ENCODE data around the gene AJM1.

Gene AJM1

GRCh38 chr9:136824496-136825225 is 17.6 kb upstream of the AJM1 start:
- H3K4ac ChIP-seq (ENCODE audit: low read length) = no peak overlapping the region

GRCh38 chr9:136825295-136826187 is 16.7 kb upstream of the AJM1 start:
- Histone ChIP-seq H3K36me3 (replicated peaks in 1 of 2; ENCODE audit: control insufficient read depth in 2 of 2, insufficient read depth in 2 of 2, low read length in 2 of 2) (peaks cover 56 to 85% of the 10 kb centered on the region in 2 donors), H4K8ac (ENCODE audit: low read depth, low read length) (no peak overlapping the region), H2AK5ac (ENCODE audit: low read depth, low read length) (no peak overlapping the region), H3K9ac (ENCODE audit: low read depth, low read length, poor library complexity) (peak overlapping the region; percentile 4), H3K27me3 (ENCODE audit: control insufficient read depth in 3 of 3, insufficient read depth in 3 of 3, low read depth in 1 of 3, low read length in 3 of 3) (no peaks in the 10 kb centered on the region), H3K23ac (ENCODE audit: low read depth, low read length, poor library complexity) (peak overlapping the region; percentile 65), H3K4me1 (ENCODE audit: control insufficient read depth in 2 of 2, insufficient read depth in 1 of 2, low read depth in 1 of 2, low read length in 2 of 2) (peaks cover 0 to 6% of the 10 kb centered on the region in 2 donors), H3K14ac (ENCODE audit: low read length) (no peak overlapping the region), H2AFZ (ENCODE audit: low read length) (no peak overlapping the region), H2BK120ac (ENCODE audit: low read depth, low read length) (no peak overlapping the region), H3K4me2 (ENCODE audit: insufficient read depth, low read length, poor library complexity, severe bottlenecking) (no peak overlapping the region), H3K79me1 (ENCODE audit: low read depth, low read length) (peaks cover 21% of the 10 kb centered on the region), H2BK5ac (ENCODE audit: low read length) (no peak overlapping the region), H3K4ac (ENCODE audit: low read length) (no peak overlapping the region), H3K9me3 (replicated peaks in 1 of 2; ENCODE audit: control insufficient read depth in 2 of 2, insufficient read depth in 1 of 2, low read depth in 1 of 2, low read length in 2 of 2) (no peaks in the 10 kb centered on the region), H3K4me3 (ENCODE audit: low read length in 2 of 2) (no peak overlapping the region), H4K91ac (ENCODE audit: low read depth, low read length, poor library complexity) (no peak overlapping the region), H3K18ac (ENCODE audit: low read length) (no peak overlapping the region), H2BK15ac (ENCODE audit: low read length) (no peak overlapping the region), H2BK12ac (ENCODE audit: low read length) (no peak overlapping the region), H3K27ac (replicated peaks; ENCODE audit: low read length) (no peak overlapping the region)
- WGBS, 2 donors (ENCODE audit: extremely low coverage in 2 of 2, insufficient read length in 2 of 2, insufficient replicate concordance in 1 of 2) = no CpG with 5 or more reads among the region's 44 CpGs
- DNase-seq (ENCODE audit: low spot score) = no peak

More at GRCh38 chr9:136824496-136825225, 17.6 kb upstream of the AJM1 start:
- peak overlapping the region; percentile 4 for H3K9ac ChIP-seq (ENCODE audit: low read depth, low read length, poor library complexity)
- H3K79me1 ChIP-seq (ENCODE audit: low read depth, low read length) = peaks cover 21% of the 10 kb centered on the region
- H2AFZ ChIP-seq (ENCODE audit: low read length) = no peak overlapping the region
- peaks cover 47 to 79% of the 10 kb centered on the region in 2 donors for H3K36me3 ChIP-seq (replicated peaks in 1 of 2; ENCODE audit: control insufficient read depth in 2 of 2, insufficient read depth in 2 of 2, low read length in 2 of 2)
- H3K14ac ChIP-seq (ENCODE audit: low read length) = no peak overlapping the region
- peak overlapping the region; percentile 58 for H2BK12ac ChIP-seq (ENCODE audit: low read length)
- peak overlapping the region in 1 of 2 donors; percentile 49 for H3K4me3 ChIP-seq (ENCODE audit: low read length in 2 of 2)
- H2BK15ac ChIP-seq (ENCODE audit: low read length) = no peak overlapping the region
- no peaks in the 10 kb centered on the region for H3K9me3 ChIP-seq (replicated peaks in 1 of 2; ENCODE audit: control insufficient read depth in 2 of 2, insufficient read depth in 1 of 2, low read depth in 1 of 2, low read length in 2 of 2)
- no peak overlapping the region for H2BK120ac ChIP-seq (ENCODE audit: low read depth, low read length)
- no peak overlapping the region for H3K18ac ChIP-seq (ENCODE audit: low read length)
- H4K8ac ChIP-seq (ENCODE audit: low read depth, low read length) = no peak overlapping the region
- H2BK5ac ChIP-seq (ENCODE audit: low read length) = no peak overlapping the region
- no CpG with 5 or more reads among the region's 21 CpGs for WGBS, 2 donors (ENCODE audit: extremely low coverage in 2 of 2, insufficient read length in 2 of 2, insufficient replicate concordance in 1 of 2)
- no peaks in the 10 kb centered on the region for H3K27me3 ChIP-seq (ENCODE audit: control insufficient read depth in 3 of 3, insufficient read depth in 3 of 3, low read depth in 1 of 3, low read length in 3 of 3)
- peak overlapping the region; percentile 73 for H3K23ac ChIP-seq (ENCODE audit: low read depth, low read length, poor library complexity)
- no peak overlapping the region for H3K4me2 ChIP-seq (ENCODE audit: insufficient read depth, low read length, poor library complexity, severe bottlenecking)
- no peak overlapping the region for H3K27ac ChIP-seq (replicated peaks; ENCODE audit: low read length)
- no peak overlapping the region for H4K91ac ChIP-seq (ENCODE audit: low read depth, low read length, poor library complexity)
- DNase-seq (ENCODE audit: low spot score) = no peak
- H2AK5ac ChIP-seq (ENCODE audit: low read depth, low read length) = no peak overlapping the region
- peaks cover 0 to 6% of the 10 kb centered on the region in 2 donors for H3K4me1 ChIP-seq (ENCODE audit: control insufficient read depth in 2 of 2, insufficient read depth in 1 of 2, low read depth in 1 of 2, low read length in 2 of 2)

GRCh38 chr9:136826188-136826541 is 16.1 kb upstream of the AJM1 start:
- Histone ChIP-seq H3K4ac (ENCODE audit: low read length) (no peak overlapping the region), H3K9ac (ENCODE audit: low read depth, low read length, poor library complexity) (no peak overlapping the region), H3K18ac (ENCODE audit: low read length) (no peak overlapping the region), H2AFZ (ENCODE audit: low read length) (no peak overlapping the region), H3K4me2 (ENCODE audit: insufficient read depth, low read length, poor library complexity, severe bottlenecking) (no peak overlapping the region), H3K36me3 (replicated peaks in 1 of 2; ENCODE audit: control insufficient read depth in 2 of 2, insufficient read depth in 2 of 2, low read length in 2 of 2) (peaks cover 62 to 85% of the 10 kb centered on the region in 2 donors), H2BK12ac (ENCODE audit: low read length) (no peak overlapping the region), H3K27ac (replicated peaks; ENCODE audit: low read length) (no peak overlapping the region), H3K27me3 (ENCODE audit: control insufficient read depth in 3 of 3, insufficient read depth in 3 of 3, low read depth in 1 of 3, low read length in 3 of 3) (no peaks in the 10 kb centered on the region), H3K14ac (ENCODE audit: low read length) (no peak overlapping the region), H3K4me3 (ENCODE audit: low read length in 2 of 2) (no peak overlapping the region), H3K9me3 (replicated peaks in 1 of 2; ENCODE audit: control insufficient read depth in 2 of 2, insufficient read depth in 1 of 2, low read depth in 1 of 2, low read length in 2 of 2) (no peaks in the 10 kb centered on the region), H2BK5ac (ENCODE audit: low read length) (no peak overlapping the region), H4K91ac (ENCODE audit: low read depth, low read length, poor library complexity) (no peak overlapping the region), H2BK15ac (ENCODE audit: low read length) (no peak overlapping the region), H3K4me1 (ENCODE audit: control insufficient read depth in 2 of 2, insufficient read depth in 1 of 2, low read depth in 1 of 2, low read length in 2 of 2) (peaks cover 0 to 2% of the 10 kb centered on the region in 2 donors), H4K8ac (ENCODE audit: low read depth, low read length) (no peak overlapping the region), H2BK120ac (ENCODE audit: low read depth, low read length) (no peak overlapping the region), H3K23ac (ENCODE audit: low read depth, low read length, poor library complexity) (peak overlapping the region; percentile 65), H3K79me1 (ENCODE audit: low read depth, low read length) (peaks cover 21% of the 10 kb centered on the region), H2AK5ac (ENCODE audit: low read depth, low read length) (no peak overlapping the region)
- no peak for DNase-seq (ENCODE audit: low spot score)
- no CpG with 5 or more reads among the region's 17 CpGs for WGBS, 2 donors (ENCODE audit: extremely low coverage in 2 of 2, insufficient read length in 2 of 2, insufficient replicate concordance in 1 of 2)

All from neuronal stem cell (in vitro differentiated cells).